Keratinocyte (primary cell): Measurements from ENCODE around the gene UTY. TPM values are rescaled to one million over a fixed set of nuclear protein-coding genes. Genes with fewer than 3 reads are reported as not detected.

Experiments
- DNase-seq: peaks from one replicate; pipeline ENCODE4 v3.0.0-alpha.2; 2011; ENCODE audit warnings: low read depth, missing footprints, low spot score
- FAIRE-seq: peaks from 2 replicates; lab custom pipeline; 2011; peaks lifted over from hg19 to GRCh38; lab: Jason Lieb, UNC
- H2AFZ ChIP-seq: 2 replicates; pipeline ENCODE4 v1.6.0; 2012; ENCODE audit warnings: low read length, control low read depth, inconsistent platforms; ENCODE audit not compliant: control insufficient read depth
- H3K27ac ChIP-seq: 2 replicates; pipeline ENCODE4 v1.5.1; 2011; ENCODE audit warnings: low read length; ENCODE audit not compliant: control insufficient read depth, insufficient read depth
- H3K27me3 ChIP-seq: 3 replicates; pipeline ENCODE4 v1.6.0; 2011; ENCODE audit warnings: low read length; ENCODE audit not compliant: control insufficient read depth, insufficient read depth; ENCODE audit errors: extremely low read depth
- H3K36me3 ChIP-seq, 2 experiments: 2 replicates in 1 of 2; 3 replicates in 1 of 2; pipeline ENCODE4 v1.5.1; 2011; ENCODE audit warnings: low read length in 2 of 2, mild to moderate bottlenecking in 1 of 2; ENCODE audit not compliant: control insufficient read depth in 2 of 2, insufficient read depth in 2 of 2; ENCODE audit errors: extremely low read depth in 1 of 2
- H3K4me1 ChIP-seq: 3 replicates; pipeline ENCODE4 v1.5.1; 2011; ENCODE audit warnings: low read length; ENCODE audit not compliant: control insufficient read depth, insufficient read depth; ENCODE audit errors: extremely low read depth
- H3K4me2 ChIP-seq: 3 replicates; pipeline ENCODE4 v1.6.0; 2011; ENCODE audit warnings: low read depth, low read length; ENCODE audit not compliant: control insufficient read depth, insufficient read depth; ENCODE audit errors: extremely low read depth
- H3K4me3 ChIP-seq, 3 experiments: fragments of 200-600 bp in 1 of 3; sonication (generic) in 1 of 3; 2 replicates in 2 of 3; 3 replicates in 1 of 3; pipeline ENCODE4 v1.5.1; 2011 to 2016; ENCODE audit warnings: low read length in 3 of 3, mild to moderate bottlenecking in 3 of 3, control low read depth in 2 of 3, inconsistent platforms in 1 of 3, low read depth in 1 of 3, mixed read lengths in 1 of 3, mixed run types in 1 of 3, moderate library complexity in 1 of 3; ENCODE audit not compliant: control insufficient read depth in 2 of 3, insufficient read depth in 2 of 3; ENCODE audit errors: extremely low read depth in 1 of 3
- H3K79me2 ChIP-seq: 2 replicates; pipeline ENCODE4 v1.6.0; 2012; ENCODE audit warnings: low read length; ENCODE audit not compliant: control insufficient read depth, insufficient read depth
- H3K9ac ChIP-seq: 3 replicates; pipeline ENCODE4 v1.6.0; 2011; ENCODE audit warnings: low read length; ENCODE audit not compliant: control insufficient read depth, insufficient read depth; ENCODE audit errors: extremely low read depth
- H3K9me1 ChIP-seq: 3 replicates; pipeline ENCODE4 v1.6.0; 2011; ENCODE audit warnings: low read length; ENCODE audit not compliant: control insufficient read depth, insufficient read depth; ENCODE audit errors: extremely low read depth
- H3K9me3 ChIP-seq: 2 replicates; pipeline ENCODE4 v1.5.1; 2012; ENCODE audit warnings: low read depth, low read length; ENCODE audit not compliant: control insufficient read depth
- H4K20me1 ChIP-seq: 3 replicates; pipeline ENCODE4 v1.6.0; 2011; ENCODE audit warnings: low read length; ENCODE audit not compliant: control insufficient read depth, insufficient read depth; ENCODE audit errors: extremely low read depth
- EZH2 ChIP-seq: IDR thresholded peaks from one replicate; pipeline ENCODE4 v1.6.1; 2012; ENCODE audit warnings: inconsistent platforms, mild to moderate bottlenecking, low read length, moderate library complexity
- dilution Hi-C: fragments of 300-500 bp; cut with MboI; formaldehyde crosslinking; loops from one replicate; pipeline ENCODE4 v1.7.0; 2020; ENCODE audit warnings: low sequenced_read_pairs; ENCODE audit not compliant: extremely low pct_ligation_motif_present
- polyA plus RNA-seq, 5 experiments: library from polyadenylated mRNA; depleted of rRNA in 3 of 5; stranded (reverse) in 3 of 5; stranded (forward) in 1 of 5; unstranded in 1 of 5; fragments of >200 nt; gene quantifications; 1 replicate in 1 of 5; 2 replicates in 3 of 5; 3 replicates in 1 of 5; pipeline versions ENCODE4 v1.2.1 to v1.2.3, GENCODE V29; 2011 to 2012; ENCODE audit warnings: missing spikeins in 2 of 5, low read depth in 1 of 5, low replicate concordance in 1 of 5
- TF ChIP-seq, protein P1 (sequence below), 3 experiments: IDR thresholded peaks in 1 of 3; conservative IDR thresholded peaks in 1 of 3; optimal IDR thresholded peaks in 1 of 3; 2 replicates in 2 of 3; 3 replicates in 1 of 3; pipeline versions ENCODE3 to v1.5.1; 2011; ENCODE audit warnings: low read length in 3 of 3, mild to moderate bottlenecking in 3 of 3, moderate library complexity in 2 of 3, control low read depth in 1 of 3, inconsistent platforms in 1 of 3; ENCODE audit not compliant: insufficient read depth in 2 of 3; ENCODE audit errors: extremely low read depth in 1 of 3

The UTY gene
- polyA plus RNA-seq, 1 donor (not counting 4 experiments of a cell fraction or from before 2014, with no cell fraction given) = not detected

DNA sequence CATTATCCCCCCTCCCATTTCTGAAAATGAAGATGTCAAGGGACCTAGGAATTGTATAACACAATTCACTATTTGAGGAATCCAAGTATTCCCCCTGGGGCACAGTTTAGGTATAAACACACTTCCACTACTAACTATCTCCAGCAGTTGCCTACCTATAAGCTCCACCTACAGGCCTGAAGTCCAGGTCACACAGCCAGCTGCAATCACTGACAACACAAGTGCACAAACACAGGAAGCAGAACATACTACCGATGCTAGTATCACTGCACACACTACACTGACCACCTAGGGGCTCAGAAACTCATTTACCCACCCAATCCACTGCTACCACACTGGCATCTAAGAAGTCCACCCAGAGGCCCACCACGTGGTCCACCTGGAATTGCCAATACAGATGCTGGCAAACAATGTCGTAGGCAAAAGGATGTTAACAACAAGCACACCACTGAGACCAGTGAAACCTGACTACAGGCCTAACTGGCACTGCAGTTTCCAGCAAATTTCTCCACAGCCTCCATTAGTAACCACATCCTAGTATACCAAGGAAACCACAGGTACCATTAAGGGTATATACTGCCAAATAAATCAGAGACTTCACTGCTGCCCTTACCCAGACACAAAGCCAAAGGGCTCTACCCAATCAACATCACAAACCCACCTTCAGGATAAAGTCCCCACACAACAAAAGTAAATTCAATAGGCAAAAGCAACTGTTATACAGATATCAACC, 47.4 kb downstream of the UTY start:
- Histone ChIP-seq H3K9ac (no peak overlapping the region), H3K79me2 (no peaks in the 10 kb centered on the region)

DNA sequence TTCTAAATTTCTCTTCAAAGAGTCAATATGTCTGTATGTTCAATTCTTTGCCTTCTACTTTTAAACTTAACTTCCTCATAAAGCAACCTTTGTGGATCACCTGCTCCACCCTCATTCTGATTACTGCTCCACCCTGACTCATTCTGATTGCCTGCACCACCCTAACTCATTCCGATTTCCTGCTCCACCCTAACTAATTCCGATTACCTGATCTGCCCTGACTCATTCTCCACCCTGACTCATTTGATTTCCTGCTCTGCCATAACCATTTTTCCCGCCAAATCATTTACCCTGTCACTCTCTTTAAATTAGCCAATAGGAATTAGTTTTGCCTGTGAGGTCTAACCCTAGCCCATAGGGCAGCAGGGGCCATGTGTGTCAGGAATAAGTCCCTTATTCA, 50.3 kb downstream of the UTY start:
- Histone ChIP-seq H3K9ac (no peak overlapping the region), H3K27ac (no peak overlapping the region), H2AFZ (no peak overlapping the region), H3K4me3 (no peak overlapping the region), H3K79me2 (no peaks in the 10 kb centered on the region), H3K4me1 (no peaks in the 10 kb centered on the region), H4K20me1 (no peaks in the 10 kb centered on the region), H3K9me3 (no peaks in the 10 kb centered on the region), H3K36me3 (no peaks in the 10 kb centered on the region), H3K27me3 (no peaks in the 10 kb centered on the region), H3K9me1 (no peaks in the 10 kb centered on the region), H3K4me2 (no peak overlapping the region)
- DNase-seq = no peak
- no peak for FAIRE-seq
- dilution Hi-C loops = no loop called here
- TF ChIP-seq, protein P1, sequence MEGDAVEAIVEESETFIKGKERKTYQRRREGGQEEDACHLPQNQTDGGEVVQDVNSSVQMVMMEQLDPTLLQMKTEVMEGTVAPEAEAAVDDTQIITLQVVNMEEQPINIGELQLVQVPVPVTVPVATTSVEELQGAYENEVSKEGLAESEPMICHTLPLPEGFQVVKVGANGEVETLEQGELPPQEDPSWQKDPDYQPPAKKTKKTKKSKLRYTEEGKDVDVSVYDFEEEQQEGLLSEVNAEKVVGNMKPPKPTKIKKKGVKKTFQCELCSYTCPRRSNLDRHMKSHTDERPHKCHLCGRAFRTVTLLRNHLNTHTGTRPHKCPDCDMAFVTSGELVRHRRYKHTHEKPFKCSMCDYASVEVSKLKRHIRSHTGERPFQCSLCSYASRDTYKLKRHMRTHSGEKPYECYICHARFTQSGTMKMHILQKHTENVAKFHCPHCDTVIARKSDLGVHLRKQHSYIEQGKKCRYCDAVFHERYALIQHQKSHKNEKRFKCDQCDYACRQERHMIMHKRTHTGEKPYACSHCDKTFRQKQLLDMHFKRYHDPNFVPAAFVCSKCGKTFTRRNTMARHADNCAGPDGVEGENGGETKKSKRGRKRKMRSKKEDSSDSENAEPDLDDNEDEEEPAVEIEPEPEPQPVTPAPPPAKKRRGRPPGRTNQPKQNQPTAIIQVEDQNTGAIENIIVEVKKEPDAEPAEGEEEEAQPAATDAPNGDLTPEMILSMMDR (optimal IDR thresholded peaks at IDR 0.05 in 1 of 3, IDR thresholded peaks at IDR 0.05 in 1 of 3, conservative IDR thresholded peaks at IDR 0.05 in 1 of 3; ENCODE audit: extremely low read depth in 1 of 3, insufficient read depth in 2 of 3, low read length in 3 of 3) = no peak
- TF ChIP-seq EZH2 = no peak

More for the DNA sequence above, 47.4 kb downstream of the UTY start:
- TF ChIP-seq, protein P1 (optimal IDR thresholded peaks at IDR 0.05 in 1 of 3, IDR thresholded peaks at IDR 0.05 in 1 of 3, conservative IDR thresholded peaks at IDR 0.05 in 1 of 3; ENCODE audit: extremely low read depth in 1 of 3, insufficient read depth in 2 of 3, low read length in 3 of 3) = no peak
- TF ChIP-seq EZH2 = no peak
- no peaks in the 10 kb centered on the region for H3K9me3 ChIP-seq
- H3K4me1 ChIP-seq = no peaks in the 10 kb centered on the region
- H2AFZ ChIP-seq = no peak overlapping the region
- no peak overlapping the region for H3K4me3 ChIP-seq
- H3K27me3 ChIP-seq = no peaks in the 10 kb centered on the region
- dilution Hi-C loops = no loop called here
- H3K36me3 ChIP-seq = no peaks in the 10 kb centered on the region
- H3K4me2 ChIP-seq = no peak overlapping the region
- no peaks in the 10 kb centered on the region for H3K9me1 ChIP-seq
- no peak overlapping the region for H3K27ac ChIP-seq
- DNase-seq (no peak), FAIRE-seq (no peak)
- no peaks in the 10 kb centered on the region for H4K20me1 ChIP-seq
